Stimulated activated naive CD8-positive, alpha-beta T cell treated with anti-CD3 and anti-CD28 coated beads, Interleukin-15, amount 100 ng/mL, for 72 hours (primary cell): ENCODE results near the gene WSCD2.
"Not testable (repeated sequence)": the region's sequence is repeated elsewhere in the genome, so short reads cannot be mapped to it uniquely, and the experiment has no call there.

Source experiments
- ATAC-seq: fragments of 150-1000 bp; cut with Tn5 transposase; 2 replicates; pipeline ENCODE4 v1.10.0; 2021; ENCODE audit warnings: mild to moderate bottlenecking, moderate library complexity
- DNase-seq, 2 donors: peaks; one replicate each; pipeline ENCODE4 v3.0.0; 2021 to 2022
- H3K27ac Mint-ChIP-seq, 2 donors: one replicate each; pipeline ENCODE4 v1.8.0; 2022; ENCODE audit warnings: mild to moderate bottlenecking in 2 of 2, mixed read lengths in 2 of 2, moderate library complexity in 2 of 2
- H3K27me3 Mint-ChIP-seq: one replicate; pipeline ENCODE4 v1.8.0; 2022; ENCODE audit warnings: mixed read lengths
- H3K4me1 Mint-ChIP-seq: one replicate; pipeline ENCODE4 v1.8.0; 2022; ENCODE audit warnings: mild to moderate bottlenecking, mixed read lengths
- H3K4me3 Mint-ChIP-seq, 2 donors: one replicate each; pipeline ENCODE4 v1.8.0; 2022; ENCODE audit warnings: mild to moderate bottlenecking in 2 of 2, mixed read lengths in 2 of 2, moderate library complexity in 1 of 2
- H3K9me3 Mint-ChIP-seq, 2 donors: one replicate each; pipeline ENCODE4 v1.8.0; 2022; ENCODE audit warnings: mixed read lengths in 2 of 2

The WSCD2 gene

GRCh38 chr12:108207791-108208730 is 79.0 kb downstream of the WSCD2 start:
- DNase-seq (no peak), ATAC-seq (no peak)
- peaks cover 46% of the 10 kb centered on the region for H3K27me3 Mint-ChIP-seq
- H3K4me1 Mint-ChIP-seq = no peaks in the 10 kb centered on the region
- no peak overlapping the region for H3K27ac Mint-ChIP-seq
- H3K4me3 Mint-ChIP-seq = no peak overlapping the region
- peaks cover 3 to 4% of the 10 kb centered on the region in 2 donors for H3K9me3 Mint-ChIP-seq

- DNase-seq (no peak), ATAC-seq (no peak)
- Mint-ChIP-seq H3K9me3 (peaks cover 3 to 15% of the 10 kb centered on the region in 2 donors), H3K4me1 (no peaks in the 10 kb centered on the region), H3K4me3 (no peak overlapping the region), H3K27ac (no peak overlapping the region), H3K27me3 (peaks cover 61% of the 10 kb centered on the region)
These were observed 80.9 kb downstream of the WSCD2 start for GRCh38 chr12:108210001-108210400.

- no peaks in the 10 kb centered on the region for H3K4me1 Mint-ChIP-seq
- H3K4me3 Mint-ChIP-seq = no peak overlapping the region
- peaks cover 68% of the 10 kb centered on the region for H3K27me3 Mint-ChIP-seq
- no peak overlapping the region for H3K27ac Mint-ChIP-seq
- H3K9me3 Mint-ChIP-seq = peaks cover 3 to 15% of the 10 kb centered on the region in 2 donors
- DNase-seq = no peak
- ATAC-seq = no peak
These were observed 82.1 kb downstream of the WSCD2 start for GRCh38 chr12:108211157-108211556.

- Mint-ChIP-seq H3K27me3 (peaks cover 50% of the 10 kb centered on the region), H3K9me3 (peaks cover 3 to 15% of the 10 kb centered on the region in 2 donors), H3K4me3 (no peak overlapping the region), H3K27ac (no peak overlapping the region), H3K4me1 (no peaks in the 10 kb centered on the region)
- DNase-seq (no peak), ATAC-seq (no peak)
These were observed 84.9 kb downstream of the WSCD2 start for GRCh38 chr12:108213871-108214445.

GRCh38 chr12:108214486-108214885 is 85.4 kb downstream of the WSCD2 start:
- peaks cover 47% of the 10 kb centered on the region for H3K27me3 Mint-ChIP-seq
- no peaks in the 10 kb centered on the region for H3K4me1 Mint-ChIP-seq
- peaks cover 3 to 15% of the 10 kb centered on the region in 2 donors for H3K9me3 Mint-ChIP-seq
- ATAC-seq (no peak), DNase-seq (no peak)
- H3K27ac Mint-ChIP-seq = no peak overlapping the region
- H3K4me3 Mint-ChIP-seq = no peak overlapping the region

GRCh38 chr12:108215458-108215857 is 86.4 kb downstream of the WSCD2 start:
- Mint-ChIP-seq H3K9me3 (peaks cover 3 to 15% of the 10 kb centered on the region in 2 donors), H3K27me3 (peaks cover 38% of the 10 kb centered on the region), H3K4me1 (no peaks in the 10 kb centered on the region), H3K4me3 (no peak overlapping the region), H3K27ac (no peak overlapping the region)
- ATAC-seq = no peak
- DNase-seq = no peak

GRCh38 chr12:108218921-108219320 is 89.8 kb downstream of the WSCD2 start:
- Mint-ChIP-seq H3K4me3 (no peak overlapping the region), H3K9me3 (peaks cover 0 to 2% of the 10 kb centered on the region in 2 donors), H3K27ac (no peak overlapping the region), H3K4me1 (no peaks in the 10 kb centered on the region), H3K27me3 (peaks cover 17% of the 10 kb centered on the region)
- DNase-seq = no peak
- ATAC-seq = no peak

GRCh38 chr12:108225101-108225500 is 96.0 kb downstream of the WSCD2 start:
- H3K4me1 Mint-ChIP-seq, H3K27me3 Mint-ChIP-seq: not testable (repeated sequence)

GRCh38 chr12:108226866-108227265 is 97.8 kb downstream of the WSCD2 start:
- H3K27me3 Mint-ChIP-seq = peaks cover 16% of the 10 kb centered on the region
- ATAC-seq (no peak), DNase-seq (no peak)
- no peak overlapping the region for H3K4me3 Mint-ChIP-seq
- H3K27ac Mint-ChIP-seq = no peak overlapping the region
- H3K9me3 Mint-ChIP-seq = peaks cover 0 to 4% of the 10 kb centered on the region in 2 donors
- H3K4me1 Mint-ChIP-seq = no peaks in the 10 kb centered on the region

More at GRCh38 chr12:108225101-108225500, 96.0 kb downstream of the WSCD2 start:
- not testable (repeated sequence) for H3K27ac Mint-ChIP-seq, H3K9me3 Mint-ChIP-seq, ATAC-seq, DNase-seq, H3K4me3 Mint-ChIP-seq

GRCh38 chr12:108228746-108229145 is 99.7 kb downstream of the WSCD2 start:
- Mint-ChIP-seq H3K27ac (no peak overlapping the region), H3K9me3 (peaks cover 0 to 4% of the 10 kb centered on the region in 2 donors), H3K27me3 (peaks cover 16% of the 10 kb centered on the region), H3K4me3 (no peak overlapping the region), H3K4me1 (no peaks in the 10 kb centered on the region)
- DNase-seq (no peak), ATAC-seq (no peak)

GRCh38 chr12:108231109-108231905 is 102.2 kb downstream of the WSCD2 start:
- DNase-seq (no peak), ATAC-seq (no peak)
- peaks cover 13% of the 10 kb centered on the region for H3K27me3 Mint-ChIP-seq
- H3K9me3 Mint-ChIP-seq = peaks cover 0 to 4% of the 10 kb centered on the region in 2 donors
- no peak overlapping the region for H3K4me3 Mint-ChIP-seq
- H3K27ac Mint-ChIP-seq = no peak overlapping the region
- H3K4me1 Mint-ChIP-seq = no peaks in the 10 kb centered on the region

- no peak overlapping the region for H3K4me3 Mint-ChIP-seq
- no peaks in the 10 kb centered on the region for H3K4me1 Mint-ChIP-seq
- no peak for DNase-seq
- H3K27ac Mint-ChIP-seq = no peak overlapping the region
- peaks cover 18% of the 10 kb centered on the region for H3K27me3 Mint-ChIP-seq
- peaks cover 0 to 4% of the 10 kb centered on the region in 2 donors for H3K9me3 Mint-ChIP-seq
- ATAC-seq = no peak
These were observed 102.9 kb downstream of the WSCD2 start for GRCh38 chr12:108231909-108232434.

- peaks cover 22% of the 10 kb centered on the region for H3K27me3 Mint-ChIP-seq
- peaks cover 0 to 3% of the 10 kb centered on the region in 2 donors for H3K9me3 Mint-ChIP-seq
- no peak for ATAC-seq
- H3K4me1 Mint-ChIP-seq = no peaks in the 10 kb centered on the region
- H3K27ac Mint-ChIP-seq = no peak overlapping the region
- H3K4me3 Mint-ChIP-seq = no peak overlapping the region
- no peak for DNase-seq
These were observed 103.5 kb downstream of the WSCD2 start for GRCh38 chr12:108232565-108232964.

- H3K27ac Mint-ChIP-seq = no peak overlapping the region
- H3K4me3 Mint-ChIP-seq = no peak overlapping the region
- H3K9me3 Mint-ChIP-seq = peaks cover 0 to under 1% of the 10 kb centered on the region in 2 donors
- peaks cover 33% of the 10 kb centered on the region for H3K27me3 Mint-ChIP-seq
- no peak for DNase-seq
- no peak for ATAC-seq
- no peaks in the 10 kb centered on the region for H3K4me1 Mint-ChIP-seq
These were observed 105.1 kb downstream of the WSCD2 start for GRCh38 chr12:108234158-108234557.

- Mint-ChIP-seq H3K4me1 (no peaks in the 10 kb centered on the region), H3K27ac (no peak overlapping the region), H3K9me3 (peaks cover 0 to 10% of the 10 kb centered on the region in 2 donors), H3K27me3 (peaks cover 42% of the 10 kb centered on the region), H3K4me3 (no peak overlapping the region)
- no peak for ATAC-seq
- DNase-seq = no peak
These were observed 106.3 kb downstream of the WSCD2 start for GRCh38 chr12:108235197-108235984.
